Measurements from ENCODE around the gene FRMD4A.

GRCh38 chr10:14271621-14272020, 59.1 kb downstream of the FRMD4A start:
- TF ChIP-seq CTCF (IDR thresholded peaks at IDR 0.05; ENCODE audit: insufficient read depth, low read length) (no peak), POLR2AphosphoS5 (IDR thresholded peaks at IDR 0.05; ENCODE audit: low read depth) (no peak), GABPA (IDR thresholded peaks at IDR 0.05; ENCODE audit: low read depth) (no peak)
- TF ChIP-seq, protein P1, sequence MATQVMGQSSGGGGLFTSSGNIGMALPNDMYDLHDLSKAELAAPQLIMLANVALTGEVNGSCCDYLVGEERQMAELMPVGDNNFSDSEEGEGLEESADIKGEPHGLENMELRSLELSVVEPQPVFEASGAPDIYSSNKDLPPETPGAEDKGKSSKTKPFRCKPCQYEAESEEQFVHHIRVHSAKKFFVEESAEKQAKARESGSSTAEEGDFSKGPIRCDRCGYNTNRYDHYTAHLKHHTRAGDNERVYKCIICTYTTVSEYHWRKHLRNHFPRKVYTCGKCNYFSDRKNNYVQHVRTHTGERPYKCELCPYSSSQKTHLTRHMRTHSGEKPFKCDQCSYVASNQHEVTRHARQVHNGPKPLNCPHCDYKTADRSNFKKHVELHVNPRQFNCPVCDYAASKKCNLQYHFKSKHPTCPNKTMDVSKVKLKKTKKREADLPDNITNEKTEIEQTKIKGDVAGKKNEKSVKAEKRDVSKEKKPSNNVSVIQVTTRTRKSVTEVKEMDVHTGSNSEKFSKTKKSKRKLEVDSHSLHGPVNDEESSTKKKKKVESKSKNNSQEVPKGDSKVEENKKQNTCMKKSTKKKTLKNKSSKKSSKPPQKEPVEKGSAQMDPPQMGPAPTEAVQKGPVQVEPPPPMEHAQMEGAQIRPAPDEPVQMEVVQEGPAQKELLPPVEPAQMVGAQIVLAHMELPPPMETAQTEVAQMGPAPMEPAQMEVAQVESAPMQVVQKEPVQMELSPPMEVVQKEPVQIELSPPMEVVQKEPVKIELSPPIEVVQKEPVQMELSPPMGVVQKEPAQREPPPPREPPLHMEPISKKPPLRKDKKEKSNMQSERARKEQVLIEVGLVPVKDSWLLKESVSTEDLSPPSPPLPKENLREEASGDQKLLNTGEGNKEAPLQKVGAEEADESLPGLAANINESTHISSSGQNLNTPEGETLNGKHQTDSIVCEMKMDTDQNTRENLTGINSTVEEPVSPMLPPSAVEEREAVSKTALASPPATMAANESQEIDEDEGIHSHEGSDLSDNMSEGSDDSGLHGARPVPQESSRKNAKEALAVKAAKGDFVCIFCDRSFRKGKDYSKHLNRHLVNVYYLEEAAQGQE (IDR thresholded peaks at IDR 0.05; ENCODE audit: insufficient replicate concordance, low read depth): no peak

All from HL-60 (cell line).